HG02981 (cell line): ENCODE results near the gene GRWD1.
"Not testable (repeated sequence)": the region's sequence is repeated elsewhere in the genome, so short reads cannot be mapped to it uniquely, and the experiment has no call there.

Experiments used
- ATAC-seq: cut with Tn5 transposase; IDR thresholded peaks from one replicate; pipeline ENCODE4 v1.9.1; 2021; ENCODE audit warnings: mild to moderate bottlenecking, moderate library complexity; ENCODE audit not compliant: unreplicated experiment

GRWD1 gene

DNA sequence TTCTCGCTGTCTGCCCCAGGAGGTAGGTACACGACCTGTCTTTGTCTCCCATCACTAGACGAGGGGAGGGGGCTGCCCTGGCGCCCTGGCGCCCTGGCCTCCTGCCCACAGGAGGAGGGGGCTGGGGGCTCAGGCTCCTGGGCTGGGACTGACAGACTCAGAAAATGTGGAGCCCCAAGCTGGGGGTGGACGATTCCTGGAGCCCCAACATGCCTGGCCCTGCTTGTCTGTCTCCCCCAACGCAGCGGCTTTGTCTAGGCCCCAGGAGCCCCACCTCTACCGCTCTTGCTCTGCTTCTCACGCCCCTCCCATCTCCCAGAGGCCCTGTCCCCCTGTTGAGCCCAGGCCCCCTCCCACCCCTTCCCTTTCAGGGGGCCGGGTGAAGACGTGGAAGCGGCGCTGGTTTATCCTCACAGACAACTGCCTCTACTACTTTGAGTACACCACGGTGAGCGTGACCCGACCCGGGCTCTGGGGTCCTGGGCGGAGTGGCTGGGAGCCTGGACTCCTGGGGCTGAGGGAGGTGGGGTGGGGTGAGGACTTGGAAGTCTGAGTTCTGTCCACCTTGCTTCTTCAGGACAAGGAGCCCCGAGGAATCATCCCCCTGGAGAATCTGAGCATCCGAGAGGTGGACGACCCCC is 32.0 kb downstream of the GRWD1 start:
- ATAC-seq, result no peak

DNA sequence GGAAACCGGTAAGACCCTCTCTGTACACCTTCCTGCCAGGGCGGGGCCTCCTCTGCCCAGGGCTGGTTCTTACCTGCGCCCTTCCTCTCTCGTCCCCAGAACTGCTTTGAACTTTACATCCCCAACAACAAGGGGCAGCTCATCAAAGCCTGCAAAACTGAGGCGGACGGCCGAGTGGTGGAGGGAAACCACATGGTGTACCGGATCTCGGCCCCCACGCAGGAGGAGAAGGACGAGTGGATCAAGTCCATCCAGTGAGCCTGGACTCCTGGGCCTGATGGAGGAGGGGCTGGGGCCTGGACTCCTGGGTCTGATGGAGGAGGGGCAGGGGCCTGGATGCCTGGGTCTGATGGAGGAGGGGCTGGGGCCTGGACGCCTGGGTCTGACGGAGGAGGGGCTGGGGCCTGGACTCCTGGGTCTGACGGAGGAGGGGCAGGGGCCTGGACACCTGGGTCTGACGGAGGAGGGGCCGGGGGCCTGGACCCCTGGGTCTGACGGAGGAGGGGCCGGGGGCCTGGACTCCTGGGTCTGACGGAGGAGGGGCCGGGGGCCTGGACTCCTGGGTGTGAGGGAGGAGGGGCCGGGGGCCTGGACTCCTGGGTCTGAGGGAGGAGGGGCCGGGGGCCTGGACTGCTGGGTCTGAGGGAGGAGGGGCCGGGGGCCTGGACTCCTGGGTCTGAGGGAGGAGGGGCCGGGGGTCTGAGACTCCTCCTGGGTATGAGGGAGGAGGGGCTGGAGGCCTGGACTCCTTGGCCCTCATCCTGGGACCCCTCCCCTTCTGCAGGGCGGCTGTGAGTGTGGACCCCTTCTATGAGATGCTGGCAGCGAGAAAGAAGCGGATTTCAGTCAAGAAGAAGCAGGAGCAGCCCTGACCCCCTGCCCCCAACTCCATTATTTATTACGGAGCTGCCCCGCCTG is 32.8 kb downstream of the GRWD1 start:
- no peak for ATAC-seq

DNA sequence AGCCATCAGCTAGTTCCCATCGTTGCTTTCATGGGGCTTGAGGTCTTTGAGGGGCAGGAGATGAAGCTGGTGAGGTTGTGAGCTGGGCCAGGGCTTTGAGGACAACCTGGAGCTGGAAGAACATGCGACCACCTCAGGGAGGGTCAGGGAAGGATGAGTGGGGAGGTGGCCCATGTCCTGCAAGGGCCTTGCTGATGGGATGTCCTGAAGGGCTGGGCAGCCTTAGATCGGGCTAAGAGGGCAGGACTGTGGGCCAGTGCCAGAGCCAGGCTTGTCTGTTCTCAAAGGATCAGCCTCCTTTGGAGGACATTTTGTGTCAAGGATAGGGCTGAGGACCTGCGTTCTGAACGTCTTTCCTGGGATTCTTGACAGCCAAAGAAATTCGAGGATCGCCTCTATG is 33.9 kb downstream of the GRWD1 start:
- ATAC-seq, result no peak

DNA sequence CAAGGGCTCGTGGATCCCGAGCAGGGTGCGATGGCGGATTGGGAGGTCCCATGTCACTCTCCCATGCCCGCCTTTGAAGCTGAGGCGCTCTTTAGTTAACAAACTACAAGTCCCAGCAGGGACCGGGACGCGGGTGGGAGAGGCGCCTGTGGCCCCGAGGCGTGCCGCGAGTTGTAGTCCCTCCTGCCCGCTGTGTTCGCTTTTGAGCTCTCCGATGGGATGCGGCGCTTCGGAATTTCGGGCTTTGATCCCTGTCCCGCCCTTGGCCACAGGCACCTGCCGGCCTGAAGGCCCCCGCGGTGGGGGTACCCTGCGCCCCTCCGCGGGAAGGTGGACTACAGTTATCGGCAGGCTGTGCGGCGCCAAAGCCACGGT is 34.4 kb downstream of the GRWD1 start:
- no peak for ATAC-seq

DNA sequence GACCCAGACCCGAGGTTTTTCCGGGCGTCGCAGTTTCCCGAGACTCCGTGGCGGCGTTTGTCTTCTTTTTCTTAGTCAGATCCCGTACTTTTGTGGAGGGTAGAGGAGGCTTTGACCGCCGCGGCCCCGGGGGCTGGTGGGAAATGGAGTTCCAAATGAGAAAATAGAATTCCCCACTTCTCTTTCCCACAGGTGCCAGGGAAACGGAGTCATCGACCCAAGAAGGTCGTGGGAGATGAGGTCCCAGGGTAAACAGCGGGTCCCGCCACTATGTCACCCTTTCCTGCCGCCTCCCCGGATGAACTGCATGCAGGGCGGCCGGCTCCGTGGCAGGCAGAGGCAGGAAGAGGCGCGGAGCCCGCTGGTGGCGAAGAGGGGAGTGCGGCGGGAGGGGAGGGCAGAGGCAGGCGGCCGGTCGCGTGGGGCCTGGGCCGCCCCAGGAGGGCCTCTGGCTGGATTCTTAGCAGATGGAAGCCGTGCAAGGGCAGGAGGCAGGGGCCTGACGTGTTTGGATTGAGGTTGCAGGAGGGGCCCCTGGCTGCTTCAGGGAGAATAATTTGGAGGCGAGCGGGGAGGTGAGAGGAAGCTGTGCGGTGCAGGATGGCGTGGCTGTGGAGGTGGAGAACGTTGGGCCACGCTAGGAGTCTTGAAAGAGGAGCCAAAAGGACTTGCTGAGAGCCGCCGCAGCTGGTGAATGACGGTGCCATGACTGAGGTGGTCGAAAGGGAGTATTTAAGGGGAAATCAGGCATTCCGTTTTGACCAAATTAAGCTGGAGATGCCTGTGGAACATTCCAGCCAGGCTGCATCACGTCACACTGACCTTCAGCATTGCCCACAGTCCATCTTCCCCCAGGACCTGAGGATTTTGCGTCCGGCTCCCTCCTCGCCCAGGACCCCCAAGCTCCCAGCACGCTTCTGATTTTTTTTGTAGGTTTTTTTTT is 35.0 kb downstream of the GRWD1 start:
- no peak for ATAC-seq

DNA sequence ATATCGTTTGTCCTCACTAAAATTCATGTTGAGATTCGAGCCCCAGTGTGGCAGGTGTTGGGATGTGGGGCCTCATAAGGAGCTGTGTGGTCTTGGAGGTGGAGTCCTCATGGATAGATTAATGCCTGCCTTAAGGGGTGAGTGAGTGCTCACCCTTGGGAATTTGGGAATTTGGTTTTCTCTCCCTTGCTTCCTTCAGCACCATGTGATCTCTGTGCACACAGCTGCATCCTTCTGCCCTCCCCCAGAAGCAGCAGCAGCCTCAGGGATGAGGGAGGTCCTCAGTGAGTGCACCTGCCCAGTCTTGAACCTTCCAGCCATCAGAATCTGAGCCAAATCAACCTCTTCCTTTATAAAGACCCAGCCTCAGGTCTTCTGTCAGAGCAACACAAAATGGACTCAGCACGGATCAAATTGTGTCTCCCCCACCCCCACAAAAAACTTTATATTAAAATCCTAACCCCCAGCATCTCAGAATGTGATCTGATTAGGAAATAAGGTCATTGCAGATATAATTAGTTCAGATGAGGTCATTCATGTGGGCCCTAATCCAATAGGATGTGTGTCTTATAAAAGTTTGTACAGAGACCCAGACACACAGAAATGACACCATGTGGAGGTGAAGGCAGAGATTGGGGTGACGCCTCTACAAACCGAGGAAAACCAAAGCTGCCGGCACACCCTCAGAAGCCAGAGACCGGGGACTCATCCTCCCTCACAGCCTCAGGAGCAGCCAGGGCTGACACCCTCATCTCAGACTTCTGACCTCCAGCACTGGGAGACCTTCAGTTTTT is 36.3 kb downstream of the GRWD1 start:
- no peak for ATAC-seq

DNA sequence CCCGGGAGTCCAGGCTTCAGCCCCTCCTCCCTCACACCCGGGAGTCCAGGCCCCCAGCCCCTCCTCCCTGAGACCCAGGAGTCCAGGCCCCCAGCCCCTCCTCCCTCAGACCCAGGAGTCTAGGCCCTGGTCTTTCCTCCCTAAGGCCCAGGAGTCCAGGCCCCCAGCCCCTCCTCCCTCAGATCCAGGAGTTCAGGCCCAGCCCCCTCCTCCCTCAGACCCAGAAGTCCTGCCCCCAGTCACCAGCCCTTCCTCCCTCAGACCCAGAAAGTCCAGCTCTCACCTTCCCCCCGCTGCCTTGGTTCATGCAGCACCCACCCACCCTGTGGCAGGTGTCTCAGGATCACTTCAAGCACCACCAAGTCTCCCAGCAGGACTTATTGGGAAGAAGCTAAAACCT is 37.5 kb downstream of the GRWD1 start:
- no peak for ATAC-seq

DNA sequence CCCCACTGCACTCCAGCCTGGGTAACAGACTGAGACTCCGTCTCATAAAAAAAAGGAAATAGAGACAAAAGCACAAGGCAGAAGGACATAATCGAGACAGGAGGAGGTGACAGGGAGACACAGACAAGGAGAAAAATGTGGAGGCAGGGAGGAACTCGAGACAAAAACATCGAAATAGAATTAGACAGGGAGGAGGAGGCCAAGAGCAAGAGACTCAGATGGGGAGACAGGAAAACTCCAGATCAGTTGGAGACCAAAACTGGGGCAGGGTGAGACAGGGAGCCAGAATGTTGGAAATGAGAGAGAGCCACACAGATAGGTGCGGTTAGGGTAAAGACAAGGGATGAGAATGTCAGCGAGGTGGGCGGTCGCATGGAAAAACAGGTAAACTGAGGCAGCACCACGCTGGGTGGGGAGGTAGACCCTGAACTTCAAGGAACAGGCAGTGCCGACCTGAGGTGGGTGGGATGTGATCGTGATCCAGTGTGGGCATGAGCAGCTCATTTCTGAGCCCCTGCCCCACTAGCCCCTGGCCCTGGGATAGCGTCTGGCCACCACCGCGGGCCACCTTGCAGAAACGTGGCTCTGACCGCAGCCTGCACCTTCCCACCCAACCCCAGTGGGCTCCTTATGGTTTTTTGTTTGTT is 38.6 kb downstream of the GRWD1 start:
- ATAC-seq, result no peak

DNA sequence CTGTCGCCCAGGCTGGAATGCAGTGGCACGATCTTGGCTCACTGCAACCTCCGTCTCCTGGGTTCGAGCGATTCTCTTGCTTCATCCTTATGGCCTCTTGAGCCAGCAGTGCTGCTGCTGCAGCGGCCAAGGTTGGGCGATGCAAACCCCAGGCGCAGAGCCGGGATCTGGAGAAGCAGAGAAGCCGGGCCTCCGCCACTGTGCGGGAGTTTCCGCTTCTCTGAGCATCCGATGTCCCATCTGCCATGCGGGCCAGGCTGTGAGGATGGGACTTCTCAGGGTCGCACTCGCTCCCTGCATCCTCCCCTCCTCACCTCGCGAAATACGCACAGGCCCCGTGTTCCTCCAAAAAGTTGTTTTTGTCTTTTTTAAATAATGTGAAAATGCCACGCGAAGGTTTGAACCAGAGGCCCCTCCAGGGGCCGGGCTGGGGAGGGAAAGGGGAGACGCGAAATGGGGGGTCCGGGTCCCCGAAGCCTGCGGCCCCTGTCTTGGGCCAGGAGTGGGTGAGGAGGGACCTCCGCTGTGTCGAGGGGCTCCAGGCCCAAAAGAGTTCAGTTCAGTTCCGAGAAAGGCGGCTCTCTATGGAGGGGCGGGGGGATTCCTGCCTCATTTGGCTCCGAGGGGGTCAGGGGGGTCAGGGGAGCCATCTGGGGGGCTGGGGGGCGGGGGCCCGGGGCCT is 39.3 kb downstream of the GRWD1 start:
- ATAC-seq, result no peak

DNA sequence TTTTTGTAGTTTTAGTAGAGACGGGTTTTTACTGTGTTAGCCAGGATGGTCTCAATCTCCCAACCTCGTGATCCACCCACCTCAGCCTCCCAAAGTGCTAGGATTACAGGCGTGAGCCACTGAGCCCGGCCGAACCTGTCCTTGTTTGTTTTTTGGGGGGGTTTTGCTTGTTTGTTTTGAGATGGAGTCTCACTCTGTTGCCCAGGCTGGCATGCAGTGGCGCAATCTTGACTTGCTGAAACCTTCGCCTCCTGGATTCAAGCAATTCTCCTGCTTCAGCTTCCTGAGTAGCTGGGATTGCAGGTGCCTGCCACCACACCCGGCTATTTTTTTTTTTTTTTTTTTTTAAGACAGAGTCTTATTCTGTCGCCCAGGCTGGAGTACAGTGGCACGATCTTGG is 40.9 kb downstream of the GRWD1 start:
- not testable (repeated sequence) for ATAC-seq

DNA sequence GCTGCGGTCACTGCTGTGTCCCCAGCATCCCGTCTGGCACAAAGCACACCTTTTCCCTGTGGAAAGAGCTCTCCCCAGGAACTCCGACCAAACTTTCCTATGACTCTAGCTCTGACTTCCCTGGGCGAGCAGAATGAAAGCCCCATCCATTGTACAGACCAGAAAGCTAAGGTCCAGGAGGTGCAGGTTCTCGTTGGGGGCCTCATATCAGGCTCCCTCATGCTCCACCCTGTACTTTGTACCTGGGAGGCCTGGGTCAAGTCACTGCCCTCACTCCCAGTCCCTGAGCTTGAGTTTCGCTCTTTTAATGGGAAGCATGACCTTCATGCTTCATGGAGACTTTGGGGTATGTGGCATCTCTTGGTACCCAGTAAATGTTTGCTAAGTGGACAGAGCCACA is 41.8 kb downstream of the GRWD1 start:
- no peak for ATAC-seq

DNA sequence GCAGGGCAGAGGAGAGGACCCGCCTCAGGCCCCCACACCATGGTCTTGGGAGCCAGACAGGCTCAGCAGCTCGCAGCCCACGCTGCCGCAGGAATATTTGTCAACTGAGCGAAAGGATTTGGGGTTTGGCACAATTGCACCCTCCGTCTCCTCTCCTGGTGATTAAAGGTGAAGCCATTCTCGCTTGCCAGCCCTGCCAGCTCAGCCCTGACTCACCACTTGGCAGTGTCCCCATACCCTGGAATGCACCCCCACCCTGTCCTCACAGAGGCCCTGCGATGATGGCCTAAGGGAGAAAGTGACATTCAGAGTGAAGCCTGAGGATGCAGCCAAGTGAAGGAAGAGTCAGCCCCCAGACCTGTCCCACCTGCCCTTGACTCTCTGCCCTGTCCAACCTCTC is 42.2 kb downstream of the GRWD1 start:
- no peak for ATAC-seq

DNA sequence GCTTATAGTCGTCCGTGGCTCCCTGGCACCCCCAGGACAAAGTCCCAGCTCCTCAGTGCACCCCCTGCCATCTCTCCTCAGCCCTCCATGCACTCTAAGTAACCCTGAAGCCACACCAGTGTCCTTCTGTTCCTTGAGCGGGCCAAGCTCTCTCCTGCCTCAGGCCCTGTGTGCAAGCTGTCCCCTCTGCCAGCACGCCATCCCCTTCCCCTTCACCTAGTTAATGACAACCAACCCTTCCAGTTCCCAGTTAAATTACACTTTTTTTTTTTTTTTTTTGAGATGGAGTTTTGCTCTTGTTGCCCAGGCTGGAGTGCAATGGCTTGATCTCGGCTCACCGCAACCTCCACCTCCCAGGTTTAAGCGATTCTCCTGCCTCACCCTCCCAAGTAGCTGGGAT is 42.7 kb downstream of the GRWD1 start:
- not testable (repeated sequence) for ATAC-seq

DNA sequence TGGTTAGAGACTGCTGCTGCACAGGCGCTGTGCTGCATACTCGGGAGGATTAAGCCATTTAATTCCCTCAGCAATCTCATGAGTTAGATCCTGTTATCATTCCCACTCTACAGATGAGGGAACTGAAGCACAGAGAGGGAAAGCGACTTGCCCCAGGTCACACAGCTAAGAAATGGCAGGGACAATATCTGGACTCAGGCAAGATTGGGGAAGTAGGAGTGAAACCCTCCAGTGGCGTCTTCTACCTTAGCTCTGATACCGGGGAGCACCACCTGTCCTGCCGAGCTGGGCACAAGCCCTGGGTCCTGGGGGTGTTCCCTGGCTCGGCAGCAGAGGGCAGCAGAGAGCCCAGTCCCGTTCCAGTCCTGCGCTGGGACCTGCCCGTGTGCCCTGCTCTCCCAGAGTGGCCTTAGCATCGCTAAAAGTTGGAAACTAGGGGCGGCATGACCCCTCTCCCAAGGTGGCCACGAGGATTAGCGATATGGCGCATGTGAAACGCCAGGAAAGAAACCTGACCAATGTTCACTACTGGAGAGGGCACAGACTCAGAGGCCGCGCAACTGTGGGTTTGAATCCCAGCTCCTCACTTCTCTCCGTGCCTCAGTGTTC is 43.9 kb downstream of the GRWD1 start:
- ATAC-seq, result peak; percentile 47

DNA sequence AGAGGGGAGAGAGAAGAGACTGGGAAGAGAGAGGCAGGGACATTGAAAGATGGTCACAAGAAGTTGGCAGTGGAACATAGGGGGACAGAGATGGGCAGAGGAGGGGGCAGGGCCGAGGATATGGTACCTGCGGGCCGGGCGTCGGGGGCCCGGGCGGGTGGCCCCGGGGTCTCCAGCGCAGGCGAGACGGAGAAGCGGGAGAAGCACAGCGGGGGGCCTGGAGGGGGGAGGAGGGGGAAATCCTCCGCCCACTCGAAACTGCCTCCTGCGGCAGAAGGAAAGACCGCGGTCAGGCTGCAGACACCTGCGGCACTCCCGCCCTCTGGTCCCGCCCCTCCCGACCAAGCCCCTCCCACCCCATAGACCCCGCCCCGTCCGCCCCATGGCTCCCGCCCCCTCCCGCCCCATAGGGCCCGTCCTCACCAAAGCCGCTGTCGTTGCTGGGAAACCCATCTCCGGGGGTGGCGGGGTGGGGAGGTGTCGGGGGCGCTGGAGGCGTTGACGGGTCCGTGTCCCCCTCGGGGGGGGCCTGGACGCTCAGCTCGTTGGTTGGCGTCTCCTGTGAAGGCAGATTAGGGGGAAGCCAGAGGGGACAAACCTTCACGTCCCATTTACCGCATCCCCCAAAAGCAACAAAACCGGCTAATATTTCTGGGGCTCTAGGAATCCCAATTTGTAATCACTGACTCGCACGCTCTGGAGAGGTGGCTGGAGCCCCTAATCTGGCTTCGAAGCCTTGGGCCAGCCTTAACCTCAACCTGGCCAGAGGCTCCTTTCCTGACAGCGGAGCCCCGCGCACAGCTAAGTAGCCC is 45.4 kb downstream of the GRWD1 start:
- ATAC-seq, result no peak

DNA sequence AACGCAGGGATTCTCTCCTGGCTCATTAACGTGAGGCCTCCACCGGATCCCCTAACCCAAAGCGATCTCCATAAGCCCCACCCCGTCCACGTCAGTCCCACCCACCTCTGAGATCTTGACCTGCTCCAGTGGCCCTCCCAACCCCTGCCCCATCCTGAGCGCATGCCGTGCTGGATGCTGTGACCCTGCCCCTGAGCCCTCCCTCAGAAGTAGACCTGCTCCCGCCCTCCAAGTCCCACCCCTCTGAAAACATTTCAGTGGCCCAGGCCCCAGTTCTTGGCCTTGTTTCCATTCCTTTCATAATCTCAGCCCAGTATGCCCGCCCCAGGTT is 46.0 kb downstream of the GRWD1 start:
- no peak for ATAC-seq

DNA sequence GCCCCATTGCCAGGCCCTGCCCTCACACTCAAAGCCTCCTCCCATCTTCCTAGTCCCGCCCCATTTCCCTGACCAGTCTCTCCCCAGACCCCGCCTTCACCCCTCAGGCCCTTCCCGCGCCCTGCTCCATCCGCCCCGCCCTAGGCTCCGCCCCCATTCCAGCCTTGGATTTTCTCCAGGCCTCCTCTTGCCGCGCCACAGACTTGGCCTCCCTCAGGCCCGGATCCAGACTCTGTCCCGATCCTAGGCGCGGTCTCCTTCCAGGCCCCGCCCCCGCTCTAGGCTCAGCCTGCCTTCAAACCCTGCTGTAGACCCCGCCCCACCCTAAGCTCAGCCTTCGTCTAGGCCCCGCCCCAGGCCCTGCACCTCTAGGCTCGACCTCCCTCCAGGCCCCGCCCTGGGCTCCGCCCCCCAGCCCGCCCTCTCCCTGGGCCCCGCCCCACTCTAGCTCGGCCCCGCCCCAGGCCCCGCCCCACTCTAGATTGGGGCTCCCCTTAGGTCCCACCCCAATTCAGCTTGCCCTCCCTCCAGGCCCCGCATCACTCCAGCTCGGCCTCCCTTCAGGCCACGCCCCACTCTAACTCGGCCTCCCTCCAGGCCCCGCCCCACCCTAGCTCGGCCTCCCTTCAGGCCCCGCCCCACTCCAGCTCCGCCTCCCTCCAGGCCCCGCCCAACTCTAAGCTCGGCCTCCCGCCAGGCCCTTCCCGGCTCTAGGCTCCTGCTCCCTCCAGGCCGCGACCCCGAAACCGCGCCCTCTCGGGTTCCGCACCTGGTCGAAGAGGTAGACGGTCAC is 47.3 kb downstream of the GRWD1 start:
- ATAC-seq, result peak; percentile 55
